Vagina (tissue), 2 donors: ENCODE measurements around the gene LALBA. TPM values are rescaled to one million over a fixed set of nuclear protein-coding genes. Genes with fewer than 3 reads are reported as not detected.
"Not testable (repeated sequence)": the region's sequence is repeated elsewhere in the genome, so short reads cannot be mapped to it uniquely, and the experiment has no call there.

Experiments used
- DNase-seq, 2 donors: peaks; one replicate each; pipeline ENCODE4 v3.0.0-alpha.2; 2017; ENCODE audit errors: extremely low spot score in 2 of 2
- H3K27ac ChIP-seq: fragments of 200-600 bp; sonication (generic); one replicate; pipeline ENCODE4 v1.5.1; 2019
- H3K27me3 ChIP-seq: fragments of 200-600 bp; sonication (generic); one replicate; pipeline ENCODE4 v1.5.1; 2019
- H3K36me3 ChIP-seq, 2 donors: fragments of 200-600 bp; sonication (generic); one replicate each; pipeline ENCODE4 v1.5.1; 2017 to 2019
- H3K4me1 ChIP-seq: fragments of 200-600 bp; sonication (generic); one replicate; pipeline ENCODE4 v1.5.1; 2019
- H3K4me3 ChIP-seq, 2 donors: fragments of 200-600 bp; sonication (generic); 1 replicate in 1 of 2; 2 replicates in 1 of 2; pipeline ENCODE4 v1.5.1; 2016 to 2019
- H3K9me3 ChIP-seq: fragments of 200-600 bp; sonication (generic); one replicate; pipeline ENCODE4 v1.5.1; 2019
- POLR2A ChIP-seq, 2 donors: fragments of 450-650 bp; IDR thresholded peaks; one replicate each; pipeline ENCODE4 v1.6.1; 2017; ENCODE audit warnings: antibody characterized with exemption in 2 of 2, mild to moderate bottlenecking in 2 of 2, moderate library complexity in 2 of 2
- POLR2AphosphoS5 ChIP-seq, 2 donors: sonication (generic); formaldehyde crosslinking; IDR thresholded peaks; one replicate each; pipeline ENCODE4 v1.9.0; 2017; ENCODE audit warnings: antibody characterized with exemption in 2 of 2, mild to moderate bottlenecking in 2 of 2, low read depth in 1 of 2; ENCODE audit not compliant: insufficient read depth in 1 of 2
- intact Hi-C: fragments of 100-400 bp; cut with DNase I; formaldehyde crosslinking; loops from one replicate; pipeline ENCODE4 v1.15.1; 2023
- total RNA-seq: library from RNA; depleted of rRNA; stranded (reverse); fragments of >200 nt; gene quantifications from one replicate; pipeline ENCODE4 v1.2.3, GENCODE V29; 2016
- TF ChIP-seq, protein P1 (sequence below), 3 experiments: fragments of 450-650 bp in 2 of 3; fragments of 200-600 bp in 1 of 3; sonication (generic) in 1 of 3; IDR thresholded peaks; one replicate each; pipeline ENCODE4 v1.5.1; 2017 to 2019; ENCODE audit warnings: antibody characterized with exemption in 3 of 3, mild to moderate bottlenecking in 2 of 3, moderate library complexity in 2 of 3

The LALBA gene
- total RNA-seq, 1 donor from 2014 or later = not detected

GRCh38 chr12:48527891-48528670 is 41.8 kb downstream of the LALBA start:
- no peak overlapping the region for H3K4me3 ChIP-seq
- intact Hi-C loops = no loop called here
- DNase-seq = no peak
- H3K27me3 ChIP-seq = no peaks in the 10 kb centered on the region
- no peaks in the 10 kb centered on the region for H3K9me3 ChIP-seq
- no peaks in the 10 kb centered on the region for H3K4me1 ChIP-seq
- no peaks in the 10 kb centered on the region for H3K36me3 ChIP-seq
- TF ChIP-seq, protein P1, sequence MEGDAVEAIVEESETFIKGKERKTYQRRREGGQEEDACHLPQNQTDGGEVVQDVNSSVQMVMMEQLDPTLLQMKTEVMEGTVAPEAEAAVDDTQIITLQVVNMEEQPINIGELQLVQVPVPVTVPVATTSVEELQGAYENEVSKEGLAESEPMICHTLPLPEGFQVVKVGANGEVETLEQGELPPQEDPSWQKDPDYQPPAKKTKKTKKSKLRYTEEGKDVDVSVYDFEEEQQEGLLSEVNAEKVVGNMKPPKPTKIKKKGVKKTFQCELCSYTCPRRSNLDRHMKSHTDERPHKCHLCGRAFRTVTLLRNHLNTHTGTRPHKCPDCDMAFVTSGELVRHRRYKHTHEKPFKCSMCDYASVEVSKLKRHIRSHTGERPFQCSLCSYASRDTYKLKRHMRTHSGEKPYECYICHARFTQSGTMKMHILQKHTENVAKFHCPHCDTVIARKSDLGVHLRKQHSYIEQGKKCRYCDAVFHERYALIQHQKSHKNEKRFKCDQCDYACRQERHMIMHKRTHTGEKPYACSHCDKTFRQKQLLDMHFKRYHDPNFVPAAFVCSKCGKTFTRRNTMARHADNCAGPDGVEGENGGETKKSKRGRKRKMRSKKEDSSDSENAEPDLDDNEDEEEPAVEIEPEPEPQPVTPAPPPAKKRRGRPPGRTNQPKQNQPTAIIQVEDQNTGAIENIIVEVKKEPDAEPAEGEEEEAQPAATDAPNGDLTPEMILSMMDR (IDR thresholded peaks at IDR 0.05) = no peak
- TF ChIP-seq POLR2AphosphoS5 (IDR thresholded peaks at IDR 0.05; ENCODE audit: insufficient read depth in 1 of 2, low read depth in 1 of 2) (no peak), POLR2A (IDR thresholded peaks at IDR 0.05) (no peak)
- H3K27ac ChIP-seq = no peak overlapping the region

GRCh38 chr12:48525332-48525731 is 44.5 kb downstream of the LALBA start, which contains the start of gene OR8S1:
OR8S1 (plus strand) TSS chr12:48525632; CDS start chr12:48525632, 0 bp downstream.
- DNase-seq = no peak
- Histone ChIP-seq H3K27ac (no peak within 1 kb of the TSS), H3K36me3 (no peaks in the 10 kb centered on the region), H3K4me1 (no peaks in the 10 kb centered on the region), H3K27me3 (no peaks in the 10 kb centered on the region), H3K4me3 (no peak within 1 kb of the TSS), H3K9me3 (no peaks in the 10 kb centered on the region)
- intact Hi-C loops = no loop called here
- TF ChIP-seq, protein P1 (IDR thresholded peaks at IDR 0.05) = no peak
- no peak for TF ChIP-seq POLR2AphosphoS5 (IDR thresholded peaks at IDR 0.05; ENCODE audit: insufficient read depth in 1 of 2, low read depth in 1 of 2)
- TF ChIP-seq POLR2A (IDR thresholded peaks at IDR 0.05) = no peak

- H3K27ac ChIP-seq, DNase-seq, H3K4me3 ChIP-seq, H3K9me3 ChIP-seq, H3K36me3 ChIP-seq, H3K27me3 ChIP-seq, intact Hi-C loops, H3K4me1 ChIP-seq: not testable (repeated sequence)
Observed at GRCh38 chr12:48520381-48520780, 49.5 kb downstream of the LALBA start.

Other genes starting within 250 kb of the LALBA start
- gene ZNF641, start 219.1 kb downstream of the LALBA start, total RNA-seq = 15.5 TPM
- not detected for gene ANP32D, start 97.5 kb downstream of the LALBA start, total RNA-seq
- gene C12orf54, start 87.5 kb downstream of the LALBA start, total RNA-seq = not detected
- not detected for gene OR8S1, start 44.4 kb downstream of the LALBA start, total RNA-seq
- 86.2 TPM for gene KANSL2, start 112.2 kb upstream of the LALBA start, total RNA-seq
- gene CCNT1, start 146.7 kb upstream of the LALBA start, total RNA-seq = 58.4 TPM
- 30.0 TPM for gene ADCY6, start 219.0 kb upstream of the LALBA start, total RNA-seq
- gene CACNB3, start 248.4 kb upstream of the LALBA start, total RNA-seq = 36.1 TPM